Breast epithelium (tissue), 3 donors: ENCODE data around the gene CDC14A.

Experiments
- POLR2A ChIP-seq: fragments of 450-650 bp; IDR thresholded peaks from one replicate; pipeline ENCODE4 v1.6.1; 2016; ENCODE audit warnings: antibody characterized with exemption, mild to moderate bottlenecking, moderate library complexity
- POLR2AphosphoS5 ChIP-seq, 3 donors: sonication (generic); formaldehyde crosslinking; IDR thresholded peaks; one replicate each; pipeline ENCODE4 v1.6.1; 2017; ENCODE audit warnings: antibody characterized with exemption in 3 of 3
- TF ChIP-seq, protein P1 (sequence below), 3 donors: fragments of 450-650 bp; IDR thresholded peaks; one replicate each; pipeline ENCODE4 v1.5.1; 2016 to 2017; ENCODE audit warnings: antibody characterized with exemption in 3 of 3, mild to moderate bottlenecking in 3 of 3, moderate library complexity in 3 of 3

DNA sequence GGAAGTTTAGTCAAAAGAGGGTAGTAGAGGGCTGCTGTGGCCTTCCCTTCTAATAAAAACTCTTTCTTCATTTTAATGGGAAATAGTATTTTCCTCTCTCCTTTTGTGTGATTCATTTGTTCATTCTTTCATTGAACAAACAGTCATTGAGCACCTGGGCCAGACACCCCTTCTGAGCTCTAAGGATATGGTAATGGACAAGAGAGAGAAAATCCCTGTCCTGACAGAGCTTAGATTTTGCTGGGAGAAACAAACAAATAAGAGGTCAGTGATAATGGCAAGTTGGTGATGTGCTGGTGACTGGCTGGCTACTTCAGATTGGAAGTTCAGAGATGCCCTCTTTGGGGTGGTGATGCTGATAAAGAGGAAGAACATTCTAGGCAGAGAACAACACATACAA is 59.3 kb downstream of the CDC14A start:
- TF ChIP-seq POLR2A: no peak
- TF ChIP-seq, protein P1, sequence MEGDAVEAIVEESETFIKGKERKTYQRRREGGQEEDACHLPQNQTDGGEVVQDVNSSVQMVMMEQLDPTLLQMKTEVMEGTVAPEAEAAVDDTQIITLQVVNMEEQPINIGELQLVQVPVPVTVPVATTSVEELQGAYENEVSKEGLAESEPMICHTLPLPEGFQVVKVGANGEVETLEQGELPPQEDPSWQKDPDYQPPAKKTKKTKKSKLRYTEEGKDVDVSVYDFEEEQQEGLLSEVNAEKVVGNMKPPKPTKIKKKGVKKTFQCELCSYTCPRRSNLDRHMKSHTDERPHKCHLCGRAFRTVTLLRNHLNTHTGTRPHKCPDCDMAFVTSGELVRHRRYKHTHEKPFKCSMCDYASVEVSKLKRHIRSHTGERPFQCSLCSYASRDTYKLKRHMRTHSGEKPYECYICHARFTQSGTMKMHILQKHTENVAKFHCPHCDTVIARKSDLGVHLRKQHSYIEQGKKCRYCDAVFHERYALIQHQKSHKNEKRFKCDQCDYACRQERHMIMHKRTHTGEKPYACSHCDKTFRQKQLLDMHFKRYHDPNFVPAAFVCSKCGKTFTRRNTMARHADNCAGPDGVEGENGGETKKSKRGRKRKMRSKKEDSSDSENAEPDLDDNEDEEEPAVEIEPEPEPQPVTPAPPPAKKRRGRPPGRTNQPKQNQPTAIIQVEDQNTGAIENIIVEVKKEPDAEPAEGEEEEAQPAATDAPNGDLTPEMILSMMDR (IDR thresholded peaks at IDR 0.05): no peak
- no peak for TF ChIP-seq POLR2AphosphoS5 (IDR thresholded peaks at IDR 0.05)
